Coronary artery (tissue), 2 donors: ENCODE data around the gene GOLGA1.
A peak's percentile ranks its signal among the peaks of the same experiment; 100 is the strongest.

Experiments used
- DNase-seq: peaks from one replicate; pipeline ENCODE4 v3.0.0-alpha.2; 2017; ENCODE audit warnings: low spot score
- H3K27ac ChIP-seq, 2 donors: fragments of 200-600 bp; sonication (generic); one replicate each; pipeline ENCODE4 v1.5.1; 2016 to 2019
- H3K4me3 ChIP-seq: fragments of 200-600 bp; sonication (generic); 2 replicates; pipeline ENCODE4 v1.5.1; 2016; ENCODE audit warnings: mild to moderate bottlenecking, moderate library complexity
- TF ChIP-seq, protein P1 (sequence below): fragments of 200-600 bp; sonication (generic); IDR thresholded peaks from one replicate; pipeline ENCODE4 v1.5.1; 2019; ENCODE audit warnings: antibody characterized with exemption

GOLGA1 gene

GRCh38 chr9:124875501-124875900 lies 65.4 kb downstream of the GOLGA1 start:
- no peak for DNase-seq
- no peak overlapping the region for H3K4me3 ChIP-seq
- TF ChIP-seq, protein P1, sequence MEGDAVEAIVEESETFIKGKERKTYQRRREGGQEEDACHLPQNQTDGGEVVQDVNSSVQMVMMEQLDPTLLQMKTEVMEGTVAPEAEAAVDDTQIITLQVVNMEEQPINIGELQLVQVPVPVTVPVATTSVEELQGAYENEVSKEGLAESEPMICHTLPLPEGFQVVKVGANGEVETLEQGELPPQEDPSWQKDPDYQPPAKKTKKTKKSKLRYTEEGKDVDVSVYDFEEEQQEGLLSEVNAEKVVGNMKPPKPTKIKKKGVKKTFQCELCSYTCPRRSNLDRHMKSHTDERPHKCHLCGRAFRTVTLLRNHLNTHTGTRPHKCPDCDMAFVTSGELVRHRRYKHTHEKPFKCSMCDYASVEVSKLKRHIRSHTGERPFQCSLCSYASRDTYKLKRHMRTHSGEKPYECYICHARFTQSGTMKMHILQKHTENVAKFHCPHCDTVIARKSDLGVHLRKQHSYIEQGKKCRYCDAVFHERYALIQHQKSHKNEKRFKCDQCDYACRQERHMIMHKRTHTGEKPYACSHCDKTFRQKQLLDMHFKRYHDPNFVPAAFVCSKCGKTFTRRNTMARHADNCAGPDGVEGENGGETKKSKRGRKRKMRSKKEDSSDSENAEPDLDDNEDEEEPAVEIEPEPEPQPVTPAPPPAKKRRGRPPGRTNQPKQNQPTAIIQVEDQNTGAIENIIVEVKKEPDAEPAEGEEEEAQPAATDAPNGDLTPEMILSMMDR, result no peak
- H3K27ac ChIP-seq, result no peak overlapping the region

DNA sequence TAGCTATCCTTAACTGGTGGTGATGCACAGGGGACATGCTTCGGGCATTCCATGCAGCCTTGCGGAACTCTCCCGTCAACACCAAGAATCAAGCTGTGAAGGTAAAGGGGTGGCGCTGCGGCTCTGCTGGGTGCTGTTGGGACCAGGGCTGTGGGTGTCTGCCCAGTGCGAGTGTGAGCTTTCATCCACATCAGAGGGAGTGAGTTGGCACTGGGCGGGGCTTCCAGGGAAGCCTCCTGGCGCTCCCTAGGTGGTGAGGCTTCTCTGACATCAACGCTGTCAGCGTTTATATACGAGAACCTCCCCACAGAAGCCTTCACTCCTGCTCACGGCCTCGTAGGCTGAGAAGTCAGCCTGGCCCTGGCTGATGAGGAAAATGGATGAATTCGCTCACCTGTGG lies 67.2 kb downstream of the GOLGA1 start:
- Histone ChIP-seq H3K27ac (no peak overlapping the region), H3K4me3 (no peak overlapping the region)
- DNase-seq, result no peak
- TF ChIP-seq, protein P1, result no peak

DNA sequence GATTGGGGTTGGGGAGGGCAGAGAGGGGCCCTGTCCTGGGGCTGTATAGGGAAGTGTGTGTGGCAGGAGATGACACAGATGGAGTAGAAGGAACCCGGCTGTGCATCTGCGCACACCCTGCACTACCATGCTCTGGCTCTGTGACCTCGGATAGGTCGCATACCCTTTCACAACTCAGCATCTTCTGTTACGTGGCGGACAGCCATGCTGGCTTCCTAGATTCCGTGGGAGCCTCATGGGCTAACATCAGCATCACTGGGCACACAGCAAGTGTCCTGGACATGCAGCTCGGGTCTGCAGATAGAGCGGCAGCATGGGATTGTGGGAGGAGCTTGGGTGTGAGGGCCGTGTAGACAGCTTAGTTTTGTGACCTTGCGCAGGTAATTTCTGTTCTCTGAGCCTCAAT lies 69.7 kb downstream of the GOLGA1 start:
- H3K27ac ChIP-seq, result no peak overlapping the region
- no peak overlapping the region for H3K4me3 ChIP-seq
- TF ChIP-seq, protein P1, result no peak
- DNase-seq, result no peak

DNA sequence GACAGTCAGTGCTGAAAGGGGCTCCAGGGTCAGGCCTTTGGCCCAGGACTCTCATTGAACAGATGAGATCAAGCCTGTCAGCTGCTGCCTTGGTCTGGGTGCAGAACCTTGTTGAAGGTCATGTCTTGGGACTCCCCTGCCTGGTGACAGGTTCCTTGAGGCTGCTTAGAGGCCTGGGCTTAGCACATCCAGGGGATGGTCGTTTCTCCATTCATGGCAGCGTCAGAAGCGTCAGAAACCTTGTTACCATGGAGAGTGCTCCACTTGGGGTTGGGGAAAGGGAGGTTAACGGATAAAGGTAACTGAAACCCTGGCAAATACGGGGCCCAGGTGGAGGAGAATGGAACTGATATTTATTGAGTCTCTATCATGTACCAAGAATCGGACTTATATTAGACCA lies 70.2 kb downstream of the GOLGA1 start:
- DNase-seq, result peak; percentile 70
- peak overlapping the region; percentile 97 for H3K4me3 ChIP-seq
- H3K27ac ChIP-seq, result peak overlapping the region in 1 of 2 donors; percentile 86
- TF ChIP-seq, protein P1, result no peak

- Histone ChIP-seq H3K4me3 (peak overlapping the region; percentile 97), H3K27ac (peak overlapping the region; percentile 86 to 97)
- TF ChIP-seq, protein P1, result no peak
- peak; percentile 75 for DNase-seq
These were observed 70.8 kb downstream of the GOLGA1 start for GRCh38 chr9:124869986-124870560.

- TF ChIP-seq, protein P1, result no peak
- peak overlapping the region; percentile 97 for H3K4me3 ChIP-seq
- H3K27ac ChIP-seq, result peak overlapping the region; percentile 86 to 97
- no peak for DNase-seq
These were observed 71.4 kb downstream of the GOLGA1 start for GRCh38 chr9:124869466-124869985.
